ENCODE measurements around the gene ZNF174. TPM values are rescaled to one million over a fixed set of nuclear protein-coding genes. Genes with fewer than 3 reads are reported as not detected.

Gene ZNF174
- total RNA-seq, 6 donors from 2014 or later, result 9.0 to 30.4 (median 10.6) TPM

- peak; percentile 1 to 76 for ATAC-seq (ENCODE audit: low FRiP score in 2 of 2)
- Histone ChIP-seq H3K36me3 (no peaks in the 10 kb centered on the region), H3K27me3 (no peaks in the 10 kb centered on the region), H3K27ac (peak overlapping the region; percentile 96 to 99 (median 98)), H3K4me1 (peaks cover 33 to 56% (median 45%) of the 10 kb centered on the region in 4 donors), H3K9me3 (no peaks in the 10 kb centered on the region), H3K4me3 (peak overlapping the region; percentile 70 to 96 (median 86))
- TF ChIP-seq, protein P1, sequence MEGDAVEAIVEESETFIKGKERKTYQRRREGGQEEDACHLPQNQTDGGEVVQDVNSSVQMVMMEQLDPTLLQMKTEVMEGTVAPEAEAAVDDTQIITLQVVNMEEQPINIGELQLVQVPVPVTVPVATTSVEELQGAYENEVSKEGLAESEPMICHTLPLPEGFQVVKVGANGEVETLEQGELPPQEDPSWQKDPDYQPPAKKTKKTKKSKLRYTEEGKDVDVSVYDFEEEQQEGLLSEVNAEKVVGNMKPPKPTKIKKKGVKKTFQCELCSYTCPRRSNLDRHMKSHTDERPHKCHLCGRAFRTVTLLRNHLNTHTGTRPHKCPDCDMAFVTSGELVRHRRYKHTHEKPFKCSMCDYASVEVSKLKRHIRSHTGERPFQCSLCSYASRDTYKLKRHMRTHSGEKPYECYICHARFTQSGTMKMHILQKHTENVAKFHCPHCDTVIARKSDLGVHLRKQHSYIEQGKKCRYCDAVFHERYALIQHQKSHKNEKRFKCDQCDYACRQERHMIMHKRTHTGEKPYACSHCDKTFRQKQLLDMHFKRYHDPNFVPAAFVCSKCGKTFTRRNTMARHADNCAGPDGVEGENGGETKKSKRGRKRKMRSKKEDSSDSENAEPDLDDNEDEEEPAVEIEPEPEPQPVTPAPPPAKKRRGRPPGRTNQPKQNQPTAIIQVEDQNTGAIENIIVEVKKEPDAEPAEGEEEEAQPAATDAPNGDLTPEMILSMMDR (IDR thresholded peaks at IDR 0.05), result no peak
- TF ChIP-seq POLR2A (IDR thresholded peaks at IDR 0.05), result peak in 1 of 4 donors; percentile 35
- TF ChIP-seq EP300 (IDR thresholded peaks at IDR 0.05), result no peak
- peak in 1 of 2 donors; percentile 21 for TF ChIP-seq POLR2AphosphoS5 (IDR thresholded peaks at IDR 0.05)
- peak in 1 of 2 donors; percentile 53 for DNase-seq
- WGBS, 2 donors, result 10 to 12% methylated on average over 9 to 10 of the region's 10 CpGs
These were observed 57.9 kb downstream of the ZNF174 start for GRCh38 chr16:3458852-3459361.

Other genes with a start within 250 kb of the ZNF174 start
- gene OR1F1, start 213.0 kb upstream of the ZNF174 start, total RNA-seq, result not detected
- gene ZNF200, start 166.1 kb upstream of the ZNF174 start, total RNA-seq, result 1 to 10 TPM; 6.4 to 9.5 (median 7.8) TPM
- gene MEFV, start 144.6 kb upstream of the ZNF174 start, total RNA-seq, result 10 to 100 TPM in 5 of 6 donors, 1 to 10 TPM in 1; 9.1 to 18.9 (median 12.3) TPM
- 10 to 100 TPM; 19.6 to 48.2 (median 32.2) TPM for gene ZNF263, start 117.7 kb upstream of the ZNF174 start, total RNA-seq
- 1 to 10 TPM; 1.3 to 6.0 (median 4.0) TPM for gene TIGD7, start 95.8 kb upstream of the ZNF174 start, total RNA-seq
- gene ZNF75A, start 95.7 kb upstream of the ZNF174 start, total RNA-seq, result 10 to 100 TPM; 21.5 to 69.1 (median 25.9) TPM
- under 1 TPM in 2 of 6 donors, not detected in 4; 0.39 to 0.46 TPM for gene OR2C1, start 45.3 kb upstream of the ZNF174 start, total RNA-seq
- 10 to 100 TPM in 5 of 6 donors, 1 to 10 TPM in 1; 7.5 to 25.0 (median 14.0) TPM for gene ZSCAN32, start 211 bp upstream of the ZNF174 start, total RNA-seq
- 1 to 10 TPM in 5 of 6 donors, under 1 TPM in 1; 0.78 to 7.7 (median 4.6) TPM for gene ZNF597, start 42.3 kb downstream of the ZNF174 start, total RNA-seq
- 10 to 100 TPM; 33.0 to 77.5 (median 54.6) TPM for gene NAA60, start 42.5 kb downstream of the ZNF174 start, total RNA-seq
- not detected for gene C16orf90, start 94.3 kb downstream of the ZNF174 start, total RNA-seq
- 10 to 100 TPM; 12.8 to 40.8 (median 18.4) TPM for gene CLUAP1, start 99.8 kb downstream of the ZNF174 start, total RNA-seq
- gene NLRC3, start 176.2 kb downstream of the ZNF174 start, total RNA-seq, result 10 to 100 TPM in 1 of 6 donors, 1 to 10 TPM in 5; 2.6 to 19.9 (median 3.9) TPM
- 10 to 100 TPM in 1 of 6 donors, 1 to 10 TPM in 5; 4.6 to 10.5 (median 6.0) TPM for gene SLX4, start 210.4 kb downstream of the ZNF174 start, total RNA-seq

Measured in upper lobe of left lung (tissue), 6 donors.